LNCAP (cell line): ENCODE measurements around the gene CELF5.

ENCODE experiments used
- CTCF ChIP-seq: fragments of 450-650 bp; IDR thresholded peaks from 2 replicates; pipeline ENCODE4 v1.5.1; 2017; ENCODE audit warnings: mild to moderate bottlenecking

Gene CELF5

GRCh38 chr19:3343619-3344502 is 119.4 kb downstream of the CELF5 start:
- no peak for TF ChIP-seq CTCF

- TF ChIP-seq CTCF = no peak
Measured at GRCh38 chr19:3344608-3345598, 120.4 kb downstream of the CELF5 start.

GRCh38 chr19:3345850-3346460 is 121.5 kb downstream of the CELF5 start:
- TF ChIP-seq CTCF = no peak
